ENCODE measurements around the gene SEMA3D.
"Not testable (repeated sequence)": the region's sequence is repeated elsewhere in the genome, so short reads cannot be mapped to it uniquely, and the experiment has no call there.

The SEMA3D gene

DNA sequence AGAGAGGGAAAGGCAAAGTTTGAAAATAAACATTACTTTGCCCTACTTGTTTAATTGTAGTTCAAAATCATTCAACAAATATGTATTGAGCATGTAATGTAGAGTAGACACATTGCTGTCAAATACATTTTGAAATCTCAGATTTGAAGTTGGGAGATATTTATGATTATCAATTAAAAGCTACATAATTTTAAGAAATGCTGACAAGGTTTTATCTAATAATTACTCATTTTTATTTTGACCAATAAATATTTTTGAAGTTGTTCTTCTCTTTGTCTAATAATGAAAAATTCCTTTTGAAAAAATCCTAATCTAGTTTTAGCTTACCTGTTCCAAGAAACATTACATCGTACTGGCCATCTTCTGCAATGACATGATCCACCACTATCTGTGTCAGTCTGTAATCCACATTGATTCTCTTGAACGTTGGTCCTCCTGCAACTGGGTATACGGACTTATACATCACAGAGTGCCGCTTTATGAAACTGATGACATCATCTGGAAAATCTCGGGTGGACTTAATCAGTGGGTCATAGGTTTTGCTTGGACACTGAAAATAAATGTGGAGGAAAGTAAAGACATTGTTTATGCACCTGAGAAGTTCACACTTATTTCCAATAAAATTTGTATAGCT lies 164.7 kb downstream of the SEMA3D start:
- no peak for DNase-seq

DNA sequence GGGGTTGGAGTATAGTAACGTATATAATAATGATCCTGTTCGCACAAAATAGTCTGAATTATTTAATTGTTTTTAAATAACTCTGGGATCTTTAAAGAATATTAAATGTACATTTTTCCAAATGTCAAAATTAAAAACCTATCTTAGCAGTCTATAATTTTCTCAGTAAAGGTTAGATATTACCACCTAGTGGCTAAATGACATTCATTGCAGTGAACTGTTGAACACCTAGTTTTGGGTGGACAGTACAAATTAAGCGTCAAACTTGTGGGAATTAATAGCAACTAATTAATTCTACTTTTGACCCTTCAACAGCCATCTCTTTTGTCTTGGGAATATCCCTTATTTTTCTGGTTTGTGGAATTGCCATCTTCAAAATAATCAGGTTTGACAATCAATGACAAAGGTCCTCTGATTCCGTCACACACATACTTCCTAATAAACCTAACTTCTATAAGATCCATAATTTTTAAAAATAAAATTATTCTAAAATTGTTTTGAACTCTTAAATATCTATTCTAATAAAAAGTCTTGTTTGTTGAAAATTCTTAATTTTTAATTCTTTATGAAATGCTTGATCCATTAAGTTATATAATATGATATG lies 165.7 kb downstream of the SEMA3D start:
- DNase-seq = no peak

DNA sequence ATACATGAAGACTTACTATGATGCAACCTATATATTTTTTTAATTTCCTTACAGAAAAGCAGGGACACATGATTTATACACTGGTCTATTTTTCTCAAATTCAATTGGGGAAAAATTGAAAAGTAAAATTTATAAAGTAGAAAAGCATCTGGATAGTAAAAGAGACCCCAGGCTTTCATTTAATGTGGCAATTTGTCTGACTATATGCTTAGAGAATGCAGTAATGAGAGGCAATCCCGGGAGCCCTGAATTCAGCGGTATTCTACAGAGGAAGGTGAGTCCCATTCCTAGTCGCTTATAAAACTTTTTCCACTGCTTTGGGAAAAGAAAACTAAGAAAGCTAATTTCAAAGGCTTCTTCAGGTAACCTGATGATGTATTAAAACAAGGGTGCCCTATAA lies 167.1 kb downstream of the SEMA3D start:
- no peak for DNase-seq

DNA sequence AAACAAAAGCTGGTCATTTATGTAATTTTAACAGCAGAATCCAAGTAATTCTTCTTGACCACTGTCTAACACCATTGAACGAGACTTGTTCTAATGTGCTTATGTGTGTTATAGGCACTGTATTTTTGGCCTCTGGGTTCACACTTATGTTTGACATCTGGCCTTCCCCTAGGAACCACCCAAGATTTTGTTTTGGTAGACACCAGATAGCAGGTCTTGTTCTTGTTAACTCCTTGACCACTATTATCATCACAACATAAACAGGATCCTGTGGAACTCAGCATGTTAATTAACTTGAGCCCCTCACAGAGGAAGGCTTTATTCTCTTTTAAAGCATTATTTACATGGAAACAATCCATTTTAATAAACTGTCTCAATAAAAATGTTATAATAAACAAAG lies 167.7 kb downstream of the SEMA3D start:
- no peak for DNase-seq

DNA sequence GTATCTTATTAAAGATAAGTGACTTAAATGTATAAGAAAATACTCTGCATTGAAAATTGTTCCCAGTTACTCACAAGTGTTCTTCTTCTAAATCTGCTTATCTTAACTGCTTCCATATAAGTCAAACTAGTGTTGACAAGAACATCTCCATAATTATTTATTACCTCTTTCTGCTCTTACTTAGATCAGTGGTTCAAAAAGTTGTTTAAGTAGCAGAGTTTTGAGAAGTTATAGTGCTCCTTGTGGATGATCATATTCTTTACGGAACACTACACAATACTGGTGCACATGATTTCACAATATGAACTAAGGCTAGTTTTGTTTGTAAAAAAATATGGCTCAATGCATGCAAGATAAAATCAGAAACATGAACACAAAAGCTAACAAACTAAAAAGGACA lies 168.4 kb downstream of the SEMA3D start:
- no peak for DNase-seq

DNA sequence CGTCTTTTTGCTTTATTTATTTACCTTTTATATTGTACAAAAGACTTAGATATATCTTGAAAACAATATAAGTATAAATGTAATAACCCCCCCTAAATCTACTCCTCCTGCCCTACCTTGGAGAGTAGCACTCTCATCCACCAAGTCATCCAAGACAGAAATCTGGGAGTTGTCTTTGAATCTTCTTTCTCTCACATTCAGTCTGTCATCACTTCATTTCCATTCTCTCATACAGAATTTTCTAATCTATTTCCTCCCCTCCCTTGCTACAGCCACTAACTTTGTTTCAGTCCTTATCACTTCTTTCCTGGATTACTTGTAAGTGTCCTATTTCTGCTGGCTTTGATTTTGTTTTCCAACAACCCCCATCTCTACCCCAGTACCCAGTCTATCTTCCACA lies 170.6 kb downstream of the SEMA3D start:
- no peak for DNase-seq

DNA sequence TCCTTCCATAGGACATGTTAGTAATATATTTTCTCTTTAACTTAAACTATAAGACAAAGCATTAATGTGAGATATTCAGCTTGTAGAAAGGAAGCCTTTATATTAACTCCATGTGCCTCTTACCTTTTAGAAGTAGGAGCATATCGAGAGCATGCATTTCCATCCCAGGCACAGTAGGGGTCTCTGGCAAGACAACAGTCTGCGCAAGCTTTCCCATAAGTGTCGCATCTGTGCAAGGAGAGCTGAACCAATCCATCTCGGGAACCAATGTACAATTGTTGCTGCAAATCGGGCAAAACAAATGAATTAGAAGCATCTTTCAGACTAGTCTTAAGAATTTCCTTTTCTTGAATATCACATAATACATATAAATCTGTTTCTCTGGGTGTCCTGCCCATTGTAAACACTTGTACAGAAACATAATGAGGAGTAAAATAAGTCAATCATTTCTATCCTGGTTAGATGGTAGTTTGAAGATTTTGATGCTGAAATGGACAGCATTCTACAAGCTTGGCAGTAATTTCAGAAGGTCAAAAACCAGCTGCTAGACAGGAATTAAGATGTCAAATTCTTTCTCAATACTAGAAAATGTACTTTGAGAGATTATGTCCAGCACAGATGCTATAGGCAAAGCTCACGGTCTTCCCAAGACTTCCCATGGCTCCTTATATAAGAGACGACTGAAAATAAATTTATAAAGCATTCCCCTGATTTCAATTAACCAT lies 171.8 kb downstream of the SEMA3D start:
- DNase-seq = no peak

DNA sequence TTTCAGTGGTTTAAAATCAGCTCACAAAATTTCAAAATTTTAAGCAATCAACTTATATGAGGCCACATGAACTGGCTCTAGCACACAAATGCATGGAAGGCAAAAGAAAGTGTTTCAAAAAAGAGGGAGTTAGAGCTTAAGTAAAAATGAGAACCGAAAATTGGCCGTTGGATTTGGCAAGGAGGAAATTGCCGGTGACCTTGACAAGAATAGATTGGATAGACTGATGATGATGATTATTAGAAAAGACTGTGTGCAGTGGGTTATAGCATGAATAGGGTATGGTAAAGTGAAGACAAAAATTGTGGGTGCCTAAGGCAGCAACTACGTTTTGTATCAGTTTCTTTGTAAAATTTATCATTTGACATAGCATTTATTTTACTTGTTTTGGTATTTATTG lies 175.7 kb downstream of the SEMA3D start:
- no peak for DNase-seq

DNA sequence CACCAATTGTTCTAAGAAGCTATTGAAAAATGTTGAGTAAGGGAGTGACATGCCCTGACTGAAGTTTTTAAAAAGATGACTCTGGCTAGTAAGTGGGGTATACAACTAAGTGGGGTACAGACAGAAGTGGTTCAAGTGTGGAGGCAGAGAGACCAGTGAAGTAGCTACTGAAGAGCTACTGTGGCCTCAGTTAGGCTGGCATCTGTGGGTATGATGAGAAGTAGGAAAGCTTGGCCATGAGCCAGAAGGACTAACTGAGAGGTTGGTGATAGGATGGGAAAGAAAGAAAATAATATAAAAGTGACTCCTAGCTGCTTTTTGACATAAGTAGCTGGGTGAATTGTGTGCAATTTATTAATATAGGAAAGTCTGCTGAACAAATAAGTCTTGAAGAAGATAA lies 176.6 kb downstream of the SEMA3D start:
- DNase-seq = no peak

DNA sequence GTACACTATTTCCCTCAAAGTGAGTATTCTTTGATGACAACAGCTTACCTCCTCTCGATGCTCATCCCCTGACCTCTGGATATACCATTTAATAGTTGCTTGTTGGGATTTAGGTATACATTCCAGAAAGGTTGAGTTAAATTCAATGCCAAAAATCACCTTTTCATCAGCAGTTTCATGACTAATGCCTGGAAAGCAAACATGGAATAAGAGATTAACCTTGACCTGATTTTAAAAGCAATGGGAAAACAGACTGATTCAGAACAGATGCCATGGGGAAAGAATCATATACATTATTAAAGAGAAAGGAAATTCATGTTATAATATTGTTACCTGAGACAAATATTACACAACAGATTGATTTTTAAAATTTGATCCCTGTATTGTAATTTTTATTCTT lies 180.1 kb downstream of the SEMA3D start:
- no peak for DNase-seq

DNA sequence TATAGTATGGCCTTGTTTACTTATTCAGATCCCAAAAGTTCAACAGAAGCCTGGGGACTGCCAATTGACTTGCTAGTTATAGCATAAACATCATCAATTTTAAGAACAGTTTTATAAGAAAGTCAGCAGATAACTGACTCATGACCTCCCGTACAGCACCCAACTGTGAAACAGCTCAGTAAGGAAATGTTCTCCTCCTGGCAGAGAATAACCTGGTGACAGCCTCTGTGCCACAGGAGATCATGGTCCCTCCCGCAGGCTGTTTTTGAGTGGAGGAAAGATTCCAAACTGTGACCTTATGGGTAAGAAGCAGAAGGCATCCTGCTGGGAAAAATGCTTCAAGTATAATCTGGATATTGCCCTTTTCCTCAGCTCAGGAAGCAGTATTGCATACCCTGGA lies 182.5 kb downstream of the SEMA3D start:
- DNase-seq = no peak

DNA sequence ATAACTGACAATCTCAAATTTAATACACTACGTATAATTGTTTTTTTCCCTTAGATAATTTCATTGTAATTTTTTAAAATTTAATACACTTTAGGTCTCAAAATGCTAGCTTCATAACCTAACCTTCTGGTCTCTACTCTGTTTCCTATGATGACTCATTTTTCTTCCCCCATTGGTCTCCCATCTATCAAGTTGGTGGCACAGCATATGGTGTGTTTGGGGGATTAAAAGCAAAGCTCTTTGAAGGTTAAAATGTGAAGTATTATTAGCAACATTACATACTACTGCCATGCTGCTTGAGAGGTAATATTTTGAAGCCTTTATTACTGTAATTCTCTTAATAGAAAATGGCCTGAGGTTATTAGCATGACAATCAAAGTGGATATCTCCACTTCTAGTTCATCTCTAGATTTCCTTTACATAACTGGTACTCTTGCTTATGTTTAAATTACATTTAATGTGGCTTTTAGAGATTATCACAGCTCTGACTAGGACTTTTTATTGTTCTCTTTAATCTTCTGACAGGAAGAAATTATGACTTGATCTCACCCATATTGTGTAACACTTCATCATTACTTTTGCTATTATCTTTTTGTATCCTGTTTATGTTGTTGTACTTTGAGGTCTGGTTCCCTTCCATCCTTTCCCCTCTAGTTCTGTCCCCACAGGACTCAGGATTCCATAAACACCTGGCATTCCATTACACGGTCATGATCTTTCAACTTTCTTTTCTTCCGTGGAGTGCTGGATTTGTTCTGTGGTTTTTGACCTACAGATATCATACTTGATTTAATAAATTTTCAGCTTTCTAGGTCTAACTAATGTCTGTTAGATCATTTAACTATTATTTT lies 185.1 kb downstream of the SEMA3D start:
- no peak for DNase-seq

DNA sequence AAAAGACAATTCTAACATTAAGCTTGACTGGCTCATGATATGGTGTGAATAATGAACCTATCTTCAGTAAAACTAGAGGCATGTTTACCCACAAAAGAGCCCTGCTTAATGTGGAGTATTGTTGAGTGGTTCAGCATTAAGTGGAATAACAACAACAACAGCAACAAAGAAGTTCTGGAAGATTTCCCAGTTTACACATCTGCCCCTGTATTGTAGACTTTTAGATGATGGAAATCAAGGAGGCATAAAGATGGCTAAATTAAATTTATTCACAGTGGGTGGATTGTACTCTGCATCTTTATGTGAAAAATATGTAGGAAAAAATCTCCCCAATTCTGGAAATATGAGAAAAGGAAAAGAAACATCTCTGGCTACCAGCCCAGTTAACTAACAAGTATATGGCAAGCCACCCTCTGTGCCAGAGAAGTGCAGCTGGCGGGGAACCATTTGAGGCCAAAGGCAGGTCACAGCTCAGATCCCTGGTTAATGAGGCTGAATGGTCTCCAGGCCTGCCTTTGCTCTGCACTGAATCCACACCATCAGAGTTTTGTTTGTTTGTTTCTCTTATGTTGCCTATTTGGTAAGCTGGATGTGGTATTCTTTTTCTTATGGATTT lies 186.0 kb downstream of the SEMA3D start:
- no peak for DNase-seq

DNA sequence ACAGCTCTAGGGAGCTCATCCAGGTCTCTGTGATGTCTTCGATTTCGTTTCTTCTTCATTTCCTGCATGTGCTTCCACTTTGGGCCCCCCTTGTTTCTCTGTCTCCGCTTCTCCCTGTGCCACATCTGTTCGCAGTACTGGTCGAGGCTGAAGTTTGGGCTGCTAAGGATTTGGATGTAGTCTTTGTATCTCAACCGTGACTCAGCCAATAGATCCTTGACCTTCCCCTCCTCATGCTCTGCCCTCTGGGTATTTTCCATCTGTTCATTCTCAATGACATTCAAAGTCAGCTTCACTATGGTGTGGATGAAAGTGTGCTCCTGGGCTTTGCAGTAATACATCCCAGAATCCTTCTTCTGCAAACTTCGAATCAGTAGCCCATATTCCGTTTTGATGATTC lies 187.4 kb downstream of the SEMA3D start:
- no peak for DNase-seq

DNA sequence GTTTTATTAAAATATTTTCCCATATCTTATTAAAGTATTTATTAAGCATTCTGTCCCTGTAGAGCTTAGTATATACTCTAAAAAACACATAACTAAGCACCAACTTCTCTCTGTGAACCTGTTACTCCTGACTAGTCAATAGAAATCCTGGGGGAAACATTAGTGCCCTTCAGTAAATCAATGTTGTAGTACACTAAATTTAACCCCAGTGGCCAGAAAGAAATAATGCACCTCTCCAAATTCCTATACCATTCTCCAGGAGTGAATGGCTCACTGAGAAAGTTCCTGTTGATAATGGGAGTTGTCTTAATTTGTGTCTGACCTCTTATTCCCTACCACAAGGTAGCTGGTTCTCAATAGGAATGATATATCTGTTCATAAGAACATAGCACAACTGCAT lies 188.2 kb downstream of the SEMA3D start:
- DNase-seq = no peak

DNA sequence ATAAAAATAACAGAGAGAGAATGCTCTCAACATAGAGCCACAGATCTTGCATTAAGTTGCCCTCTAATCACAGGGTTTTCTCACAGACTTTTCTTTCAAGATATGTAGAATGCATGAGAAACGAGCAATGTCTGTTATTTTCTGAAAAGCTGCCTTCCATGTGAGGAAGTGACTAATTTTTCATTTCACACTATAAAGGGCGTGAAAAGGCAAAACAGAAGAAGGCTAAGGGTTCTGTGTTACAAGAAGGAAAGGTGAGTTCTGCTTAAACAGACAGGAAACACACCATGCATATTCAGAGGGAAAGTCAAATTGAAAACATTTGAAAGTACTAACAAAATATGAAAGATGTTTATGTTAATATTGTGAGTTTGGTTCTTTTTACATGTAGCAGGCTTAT lies 189.2 kb downstream of the SEMA3D start:
- DNase-seq = no peak

DNA sequence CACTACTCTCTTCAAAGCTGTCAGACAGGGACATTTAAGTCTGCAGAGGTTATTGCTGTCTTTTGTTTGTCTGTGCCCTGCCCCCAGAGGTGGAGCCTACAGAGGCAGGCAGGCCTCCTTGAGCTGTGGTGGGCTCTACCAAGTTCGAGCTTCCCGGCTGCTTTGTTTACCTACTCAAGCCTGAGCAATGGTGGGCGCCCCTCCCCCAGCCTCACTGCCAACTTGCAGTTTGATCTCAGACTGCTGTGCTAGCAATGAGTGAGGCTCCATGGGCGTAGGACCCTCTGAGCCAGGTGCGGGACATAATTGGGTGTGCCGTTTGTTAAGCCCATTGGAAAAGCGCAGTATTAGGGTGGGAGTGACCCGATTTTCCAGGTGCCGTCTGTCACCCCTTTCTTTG lies 193.9 kb downstream of the SEMA3D start:
- DNase-seq = not testable (repeated sequence)

DNA sequence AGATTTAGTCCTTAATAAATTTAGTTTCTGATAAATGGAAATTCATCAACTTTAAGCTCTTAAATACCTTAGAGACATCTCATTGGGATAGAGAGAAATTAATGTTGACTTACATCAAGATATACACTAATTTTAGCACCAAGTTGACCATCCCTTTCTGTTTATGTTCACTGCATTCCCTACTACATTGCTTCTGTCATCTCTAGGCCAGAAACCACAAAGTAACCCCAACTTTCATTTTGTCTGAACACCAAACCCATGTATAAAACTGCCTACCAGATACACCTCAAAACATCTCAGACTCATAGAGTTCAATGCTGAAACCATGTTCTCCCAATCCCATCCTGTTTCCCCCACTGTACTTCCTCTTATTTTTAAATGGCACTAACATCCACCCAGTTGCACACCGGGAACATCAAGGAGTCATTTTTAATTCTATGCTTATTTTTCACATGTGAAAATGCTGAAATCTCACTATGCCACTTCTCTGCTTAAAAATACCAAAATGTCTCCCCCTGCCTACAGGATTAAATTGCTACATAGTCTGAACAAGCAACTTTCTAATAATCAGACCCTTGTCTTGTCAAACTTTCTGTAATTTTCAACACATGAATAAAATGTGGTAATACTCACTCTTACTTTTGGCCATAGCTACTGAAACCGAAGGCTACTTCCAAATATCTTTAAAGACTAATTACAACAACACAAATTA lies 201.6 kb downstream of the SEMA3D start:
- no peak for DNase-seq

DNA sequence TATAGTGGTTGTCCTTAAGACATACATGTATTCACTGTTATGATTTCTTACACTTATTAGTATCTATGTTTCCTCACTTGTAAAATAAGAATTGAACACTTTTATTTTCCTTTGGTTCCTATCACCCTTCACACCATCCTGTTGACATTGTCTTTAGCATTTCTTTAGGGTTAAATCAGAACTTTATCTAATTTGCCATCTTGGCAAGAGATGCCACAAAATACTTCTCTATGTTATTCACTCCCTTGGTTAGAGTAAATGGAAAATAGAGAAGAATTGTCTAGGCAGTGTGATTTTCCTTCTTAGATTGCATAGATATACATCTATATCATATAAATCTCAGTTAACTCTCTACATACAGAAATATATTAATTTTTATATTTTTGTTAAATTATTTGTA lies 204.7 kb downstream of the SEMA3D start:
- DNase-seq = no peak

DNA sequence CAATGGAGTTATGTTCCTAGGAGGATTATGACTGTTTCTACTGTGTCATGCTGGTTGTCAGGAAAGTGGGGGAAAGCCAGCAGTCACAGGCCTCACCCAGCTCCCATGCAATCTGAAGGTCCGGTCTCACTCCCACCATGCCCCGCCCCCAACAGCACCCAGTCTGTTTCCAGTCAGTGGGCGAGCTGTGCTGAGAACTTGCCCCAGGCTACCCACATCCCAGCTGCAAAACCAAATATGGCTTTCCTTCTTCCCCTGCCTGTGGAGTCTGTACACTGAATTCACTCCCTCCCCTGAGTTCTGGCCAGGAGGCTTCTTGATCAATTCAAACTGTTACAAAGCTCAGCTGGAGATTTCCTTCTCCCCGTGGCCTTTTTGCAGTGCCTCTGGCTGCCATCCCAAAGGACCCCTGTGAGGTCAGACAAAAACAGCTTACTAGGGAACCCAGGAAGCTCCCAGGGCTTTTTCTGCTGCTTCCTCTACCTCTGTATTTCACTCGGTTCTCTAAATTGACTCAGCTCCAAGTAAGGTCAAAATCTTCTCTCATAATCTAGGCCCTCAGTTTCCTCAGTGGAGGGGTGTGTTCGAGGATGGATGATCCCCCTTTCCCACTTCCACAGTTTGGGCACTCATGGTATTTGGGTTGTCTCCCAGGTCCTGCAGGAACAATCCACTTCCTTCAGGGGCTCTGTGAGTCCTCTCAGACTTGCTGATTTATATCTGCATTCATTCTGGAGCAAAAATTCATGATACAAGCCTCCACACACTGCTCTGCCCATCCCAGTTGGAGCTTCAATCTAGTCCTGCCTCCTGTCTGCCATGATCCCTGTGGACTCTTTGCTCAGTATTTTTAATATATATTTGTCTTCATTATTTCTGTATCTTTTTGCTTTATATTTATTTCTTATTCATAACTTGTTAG lies 205.5 kb downstream of the SEMA3D start:
- no peak for DNase-seq

DNA sequence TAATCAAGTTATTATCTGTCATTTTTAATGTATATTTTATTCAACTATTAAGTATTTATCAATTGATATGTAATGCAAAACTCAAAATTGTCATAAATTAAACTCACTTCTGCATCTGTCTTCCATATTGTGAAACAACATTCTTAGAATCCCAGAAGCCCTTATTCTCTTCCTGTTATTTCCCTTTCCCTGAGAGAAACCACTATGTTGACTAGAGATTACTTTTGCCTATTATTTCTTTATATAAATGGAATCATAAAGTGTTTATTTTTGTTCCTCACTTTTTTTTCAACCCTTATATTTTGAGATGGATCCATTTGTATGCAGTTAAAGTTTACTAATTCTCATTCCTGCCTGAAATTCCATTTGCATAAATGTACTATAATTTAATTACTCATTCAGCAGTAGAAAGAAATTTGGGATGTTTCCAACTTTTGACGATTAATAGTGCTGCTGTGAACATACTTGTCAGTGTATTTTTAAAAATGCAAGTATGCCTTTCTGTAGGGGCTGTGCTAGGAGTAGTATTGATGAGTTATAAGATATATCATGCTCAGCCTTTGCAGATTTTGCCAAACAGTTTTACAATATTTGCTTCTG lies 211.2 kb downstream of the SEMA3D start:
- no peak for DNase-seq

Measured in CD4-positive, alpha-beta T cell treated with Interleukin-17A for 4 hours (primary cell).